Vagina (tissue), 2 donors: ENCODE measurements around the gene DAB1. TPM values are rescaled to one million over a fixed set of nuclear protein-coding genes. Genes with fewer than 3 reads are reported as not detected.
A peak's percentile ranks its signal among the peaks of the same experiment; 100 is the strongest.

ENCODE experiments used
- DNase-seq, 2 donors: peaks; one replicate each; pipeline ENCODE4 v3.0.0-alpha.2; 2017; ENCODE audit errors: extremely low spot score in 2 of 2
- H3K27ac ChIP-seq: fragments of 200-600 bp; sonication (generic); one replicate; pipeline ENCODE4 v1.5.1; 2019
- H3K27me3 ChIP-seq: fragments of 200-600 bp; sonication (generic); one replicate; pipeline ENCODE4 v1.5.1; 2019
- H3K36me3 ChIP-seq, 2 donors: fragments of 200-600 bp; sonication (generic); one replicate each; pipeline ENCODE4 v1.5.1; 2017 to 2019
- H3K4me1 ChIP-seq: fragments of 200-600 bp; sonication (generic); one replicate; pipeline ENCODE4 v1.5.1; 2019
- H3K4me3 ChIP-seq, 2 donors: fragments of 200-600 bp; sonication (generic); 1 replicate in 1 of 2; 2 replicates in 1 of 2; pipeline ENCODE4 v1.5.1; 2016 to 2019
- H3K9me3 ChIP-seq: fragments of 200-600 bp; sonication (generic); one replicate; pipeline ENCODE4 v1.5.1; 2019
- POLR2A ChIP-seq, 2 donors: fragments of 450-650 bp; IDR thresholded peaks; one replicate each; pipeline ENCODE4 v1.6.1; 2017; ENCODE audit warnings: antibody characterized with exemption in 2 of 2, mild to moderate bottlenecking in 2 of 2, moderate library complexity in 2 of 2
- POLR2AphosphoS5 ChIP-seq, 2 donors: sonication (generic); formaldehyde crosslinking; IDR thresholded peaks; one replicate each; pipeline ENCODE4 v1.9.0; 2017; ENCODE audit warnings: antibody characterized with exemption in 2 of 2, mild to moderate bottlenecking in 2 of 2, low read depth in 1 of 2; ENCODE audit not compliant: insufficient read depth in 1 of 2
- intact Hi-C: fragments of 100-400 bp; cut with DNase I; formaldehyde crosslinking; loops from one replicate; pipeline ENCODE4 v1.15.1; 2023
- total RNA-seq: library from RNA; depleted of rRNA; stranded (reverse); fragments of >200 nt; gene quantifications from one replicate; pipeline ENCODE4 v1.2.3, GENCODE V29; 2016
- TF ChIP-seq, protein P1 (sequence below), 3 experiments: fragments of 450-650 bp in 2 of 3; fragments of 200-600 bp in 1 of 3; sonication (generic) in 1 of 3; IDR thresholded peaks; one replicate each; pipeline ENCODE4 v1.5.1; 2017 to 2019; ENCODE audit warnings: antibody characterized with exemption in 3 of 3, mild to moderate bottlenecking in 2 of 3, moderate library complexity in 2 of 3

The DAB1 gene
- total RNA-seq, 1 donor from 2014 or later, result 0.25 TPM

DNA sequence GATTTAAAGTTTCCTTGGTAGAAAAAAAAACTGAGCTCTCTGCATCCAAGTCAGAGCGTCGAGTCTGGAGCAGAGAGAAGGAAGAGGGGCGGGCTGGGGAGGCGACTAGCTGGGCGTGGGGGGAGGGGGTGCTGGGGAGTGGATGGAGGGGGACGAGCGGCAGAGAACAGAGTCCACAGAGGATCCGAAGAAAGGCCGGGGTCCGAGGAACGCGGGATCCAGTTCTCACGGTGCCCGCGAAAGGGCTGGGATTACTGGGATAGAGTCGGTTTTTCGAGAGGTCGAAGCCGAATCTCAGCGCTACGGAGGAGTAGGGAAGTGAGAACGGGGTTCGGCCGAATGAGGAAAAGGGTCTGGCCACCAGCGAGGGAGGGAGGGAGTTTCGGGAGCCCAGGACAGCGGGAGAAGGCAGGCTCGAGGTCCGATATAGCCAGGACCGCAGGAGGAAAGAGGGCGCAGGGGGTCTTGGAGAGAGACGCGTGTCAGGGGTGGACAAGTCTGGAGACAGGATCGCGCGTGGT is 665 bp downstream of the DAB1 start:
- no peak for DNase-seq
- Histone ChIP-seq H3K27ac (no peak overlapping the region), H3K9me3 (no peaks in the 10 kb centered on the region), H3K27me3 (peaks cover 8% of the 10 kb centered on the region), H3K36me3 (no peaks in the 10 kb centered on the region), H3K4me3 (peak overlapping the region; percentile 26 to 37), H3K4me1 (peaks cover 27% of the 10 kb centered on the region)
- intact Hi-C loops, result no loop called here
- no peak for TF ChIP-seq POLR2AphosphoS5 (IDR thresholded peaks at IDR 0.05; ENCODE audit: insufficient read depth in 1 of 2, low read depth in 1 of 2)
- TF ChIP-seq, protein P1, sequence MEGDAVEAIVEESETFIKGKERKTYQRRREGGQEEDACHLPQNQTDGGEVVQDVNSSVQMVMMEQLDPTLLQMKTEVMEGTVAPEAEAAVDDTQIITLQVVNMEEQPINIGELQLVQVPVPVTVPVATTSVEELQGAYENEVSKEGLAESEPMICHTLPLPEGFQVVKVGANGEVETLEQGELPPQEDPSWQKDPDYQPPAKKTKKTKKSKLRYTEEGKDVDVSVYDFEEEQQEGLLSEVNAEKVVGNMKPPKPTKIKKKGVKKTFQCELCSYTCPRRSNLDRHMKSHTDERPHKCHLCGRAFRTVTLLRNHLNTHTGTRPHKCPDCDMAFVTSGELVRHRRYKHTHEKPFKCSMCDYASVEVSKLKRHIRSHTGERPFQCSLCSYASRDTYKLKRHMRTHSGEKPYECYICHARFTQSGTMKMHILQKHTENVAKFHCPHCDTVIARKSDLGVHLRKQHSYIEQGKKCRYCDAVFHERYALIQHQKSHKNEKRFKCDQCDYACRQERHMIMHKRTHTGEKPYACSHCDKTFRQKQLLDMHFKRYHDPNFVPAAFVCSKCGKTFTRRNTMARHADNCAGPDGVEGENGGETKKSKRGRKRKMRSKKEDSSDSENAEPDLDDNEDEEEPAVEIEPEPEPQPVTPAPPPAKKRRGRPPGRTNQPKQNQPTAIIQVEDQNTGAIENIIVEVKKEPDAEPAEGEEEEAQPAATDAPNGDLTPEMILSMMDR (IDR thresholded peaks at IDR 0.05), result no peak
- no peak for TF ChIP-seq POLR2A (IDR thresholded peaks at IDR 0.05)

DNA sequence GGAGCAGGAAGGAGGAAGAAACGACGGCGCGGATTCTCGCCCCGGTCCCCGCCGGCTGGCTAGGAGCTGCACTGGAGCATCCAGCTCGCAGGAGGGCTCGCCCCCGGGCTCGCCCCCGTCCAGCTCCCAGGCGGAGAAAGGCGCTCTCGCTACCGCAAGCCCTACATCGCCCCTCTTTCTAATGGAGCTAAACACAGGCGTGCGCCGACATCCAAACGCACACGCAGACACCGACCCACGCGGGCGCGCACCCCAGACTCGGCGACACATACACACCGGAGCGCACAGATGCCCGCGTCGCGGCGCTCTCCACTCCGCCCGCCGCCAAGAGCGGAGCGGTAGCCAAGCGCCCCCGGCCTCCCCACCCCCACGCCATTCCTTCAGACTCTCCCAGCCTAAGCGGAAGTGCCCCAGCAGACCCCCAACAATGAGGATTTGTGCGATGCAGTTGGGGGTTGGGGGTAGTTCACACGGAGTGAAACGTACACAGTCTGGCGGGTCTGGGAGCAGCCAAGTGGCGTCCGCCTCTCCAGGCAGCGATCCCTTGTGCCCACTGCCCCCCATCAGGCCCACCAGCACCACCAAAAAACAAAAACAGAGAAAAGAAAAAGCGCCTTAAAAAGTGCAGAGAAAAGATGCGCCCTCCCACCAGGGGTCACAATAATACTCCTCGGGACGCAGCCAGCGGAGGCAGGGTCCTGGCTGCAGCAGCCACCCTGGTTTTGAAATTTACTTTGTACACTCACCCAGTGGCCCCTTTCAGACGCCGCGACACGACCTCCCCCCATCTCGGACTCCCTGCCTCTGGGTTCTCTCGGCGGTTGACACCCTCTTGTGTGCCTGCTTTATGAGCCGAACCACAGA is 1.4 kb downstream of the DAB1 start:
- no peaks in the 10 kb centered on the region for H3K9me3 ChIP-seq
- H3K27ac ChIP-seq, result no peak overlapping the region
- peak overlapping the region; percentile 26 to 37 for H3K4me3 ChIP-seq
- intact Hi-C loops, result no loop called here
- H3K4me1 ChIP-seq, result peaks cover 27% of the 10 kb centered on the region
- no peak for TF ChIP-seq POLR2A (IDR thresholded peaks at IDR 0.05)
- TF ChIP-seq POLR2AphosphoS5 (IDR thresholded peaks at IDR 0.05; ENCODE audit: insufficient read depth in 1 of 2, low read depth in 1 of 2), result no peak
- TF ChIP-seq, protein P1 (IDR thresholded peaks at IDR 0.05), result no peak
- no peak for DNase-seq
- H3K27me3 ChIP-seq, result peaks cover 8% of the 10 kb centered on the region
- H3K36me3 ChIP-seq, result no peaks in the 10 kb centered on the region

DNA sequence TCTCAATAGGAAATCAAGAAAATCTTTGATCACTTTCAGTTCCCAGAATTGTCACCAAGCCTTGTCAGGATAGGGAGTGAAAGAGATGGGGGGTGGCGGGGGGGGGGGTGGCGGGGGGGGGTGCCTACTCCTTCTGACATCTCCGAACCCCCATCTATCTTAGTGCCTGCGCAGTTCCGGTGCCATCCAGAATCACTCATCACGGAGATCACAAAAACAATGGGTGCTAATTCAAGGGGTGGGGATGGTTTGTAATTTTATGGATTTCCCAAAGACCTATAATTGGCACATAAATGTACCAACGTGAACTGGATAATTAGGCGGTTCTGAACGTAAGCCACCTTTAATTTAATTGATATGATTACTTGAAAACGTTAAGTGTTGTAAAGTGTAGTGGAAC is 2.1 kb downstream of the DAB1 start:
- Histone ChIP-seq H3K4me3 (peak overlapping the region; percentile 26 to 37), H3K36me3 (no peaks in the 10 kb centered on the region), H3K27me3 (peaks cover 8% of the 10 kb centered on the region), H3K4me1 (peaks cover 27% of the 10 kb centered on the region), H3K27ac (no peak overlapping the region), H3K9me3 (no peaks in the 10 kb centered on the region)
- TF ChIP-seq POLR2AphosphoS5 (IDR thresholded peaks at IDR 0.05; ENCODE audit: insufficient read depth in 1 of 2, low read depth in 1 of 2), result no peak
- TF ChIP-seq, protein P1 (IDR thresholded peaks at IDR 0.05), result no peak
- TF ChIP-seq POLR2A (IDR thresholded peaks at IDR 0.05), result no peak
- intact Hi-C loops, result no loop called here
- no peak for DNase-seq

DNA sequence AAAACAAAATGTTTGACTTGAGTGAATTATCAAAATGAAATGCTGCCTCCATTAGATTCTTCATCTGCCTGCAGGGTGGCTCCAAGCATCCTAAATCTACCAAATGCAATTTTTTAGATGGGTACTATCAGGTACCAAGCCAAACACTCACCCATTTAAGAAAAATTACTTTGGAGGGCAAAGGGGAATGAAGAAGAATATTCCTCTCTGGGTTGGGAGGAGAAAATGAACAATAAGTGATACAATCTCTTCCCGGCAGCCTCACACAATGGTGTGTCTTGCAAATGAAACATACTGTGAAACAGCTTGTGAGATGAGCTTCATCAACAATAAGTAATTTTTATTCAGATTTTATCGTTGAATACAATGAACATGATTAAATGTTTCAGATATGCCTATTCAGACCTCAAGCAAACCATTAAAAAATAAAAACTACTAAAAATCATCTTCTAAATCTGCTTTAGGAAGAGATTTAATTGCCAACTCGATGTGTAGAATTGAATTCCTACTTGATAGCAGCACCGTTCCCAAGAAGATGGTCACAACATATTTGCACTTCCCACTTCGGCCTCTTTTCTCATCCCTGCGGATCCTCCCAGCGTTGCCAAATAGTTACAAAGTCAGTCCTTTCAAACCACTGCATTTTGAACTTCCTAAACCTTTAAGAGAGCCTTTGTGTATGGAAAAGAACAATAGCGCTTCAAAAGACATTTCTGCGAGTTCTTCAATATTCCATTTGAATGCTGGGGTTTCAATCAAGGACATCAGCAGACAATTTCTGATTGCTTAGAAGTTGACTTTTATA is 2.7 kb downstream of the DAB1 start:
- TF ChIP-seq POLR2AphosphoS5 (IDR thresholded peaks at IDR 0.05; ENCODE audit: insufficient read depth in 1 of 2, low read depth in 1 of 2) (no peak), POLR2A (IDR thresholded peaks at IDR 0.05) (no peak)
- TF ChIP-seq, protein P1 (IDR thresholded peaks at IDR 0.05), result no peak
- Histone ChIP-seq H3K27me3 (peaks cover 8% of the 10 kb centered on the region), H3K9me3 (no peaks in the 10 kb centered on the region), H3K36me3 (no peaks in the 10 kb centered on the region), H3K4me1 (peaks cover 27% of the 10 kb centered on the region), H3K4me3 (no peak overlapping the region), H3K27ac (no peak overlapping the region)
- no peak for DNase-seq
- intact Hi-C loops, result no loop called here
